Measurements from ENCODE around the gene HHATL. TPM values are rescaled to one million over a fixed set of nuclear protein-coding genes. Genes with fewer than 3 reads are reported as not detected.

HHATL gene
- total RNA-seq, 2 donors from 2014 or later = 1.9 to 5.5 TPM

DNA sequence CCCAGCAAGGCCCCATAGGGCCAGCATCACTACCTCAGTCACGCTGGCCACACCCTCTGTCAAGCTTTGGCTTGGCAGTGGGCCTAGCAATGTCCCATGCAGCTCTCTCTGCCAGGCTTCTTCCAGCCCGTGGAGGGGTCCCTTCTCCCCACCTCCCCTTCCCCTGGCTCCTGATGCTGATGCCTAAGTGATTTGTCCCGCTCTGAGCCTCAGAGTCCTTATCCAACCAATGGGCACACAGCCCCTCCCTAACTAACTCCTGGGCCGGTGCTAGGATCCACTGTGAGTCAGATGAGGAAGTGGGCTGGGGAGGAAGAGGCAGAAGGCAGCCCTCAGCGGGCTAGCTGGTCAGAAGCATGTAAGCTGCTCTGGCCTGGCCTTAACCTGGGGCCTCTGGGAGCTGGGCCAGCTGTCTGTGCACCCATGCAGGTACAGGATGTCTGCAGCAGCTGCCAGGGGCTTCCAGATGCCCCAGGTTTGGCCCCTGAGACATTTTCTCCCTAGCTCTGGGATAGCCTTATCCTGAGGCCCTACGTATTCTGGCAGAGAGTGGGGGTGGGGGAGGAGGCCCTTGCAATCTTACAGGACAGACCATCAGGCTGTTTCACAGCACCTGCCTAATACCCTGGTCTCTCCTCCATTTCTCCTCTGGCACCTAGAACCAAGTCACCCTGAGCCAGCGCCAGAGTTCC, 49.8 kb downstream of the HHATL start:
- Histone ChIP-seq H3K27ac (peak overlapping the region; percentile 85 to 90), H3K27me3 (replicated peaks; ENCODE audit: insufficient read depth) (no peaks in the 10 kb centered on the region), H3K9me3 (no peaks in the 10 kb centered on the region), H3K4me3 (peak overlapping the region in 1 of 2 donors; percentile 64), H3K36me3 (no peaks in the 10 kb centered on the region), H3K4me1 (replicated peaks) (no peaks in the 10 kb centered on the region)
- WGBS = 26% methylated on average over 7 of the region's 7 CpGs
- intact Hi-C loops (cut with DNase I) = loop anchor here (2.0 kb wide), 1 partner anchor 52 kb away; the partner anchor contains the start of gene NKTR
- no peak for DNase-seq (ENCODE audit: low spot score)
- TF ChIP-seq, protein P1, sequence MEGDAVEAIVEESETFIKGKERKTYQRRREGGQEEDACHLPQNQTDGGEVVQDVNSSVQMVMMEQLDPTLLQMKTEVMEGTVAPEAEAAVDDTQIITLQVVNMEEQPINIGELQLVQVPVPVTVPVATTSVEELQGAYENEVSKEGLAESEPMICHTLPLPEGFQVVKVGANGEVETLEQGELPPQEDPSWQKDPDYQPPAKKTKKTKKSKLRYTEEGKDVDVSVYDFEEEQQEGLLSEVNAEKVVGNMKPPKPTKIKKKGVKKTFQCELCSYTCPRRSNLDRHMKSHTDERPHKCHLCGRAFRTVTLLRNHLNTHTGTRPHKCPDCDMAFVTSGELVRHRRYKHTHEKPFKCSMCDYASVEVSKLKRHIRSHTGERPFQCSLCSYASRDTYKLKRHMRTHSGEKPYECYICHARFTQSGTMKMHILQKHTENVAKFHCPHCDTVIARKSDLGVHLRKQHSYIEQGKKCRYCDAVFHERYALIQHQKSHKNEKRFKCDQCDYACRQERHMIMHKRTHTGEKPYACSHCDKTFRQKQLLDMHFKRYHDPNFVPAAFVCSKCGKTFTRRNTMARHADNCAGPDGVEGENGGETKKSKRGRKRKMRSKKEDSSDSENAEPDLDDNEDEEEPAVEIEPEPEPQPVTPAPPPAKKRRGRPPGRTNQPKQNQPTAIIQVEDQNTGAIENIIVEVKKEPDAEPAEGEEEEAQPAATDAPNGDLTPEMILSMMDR (IDR thresholded peaks at IDR 0.05) = no peak
- peak; percentile 17 for TF ChIP-seq POLR2AphosphoS5 (IDR thresholded peaks at IDR 0.05)
- peak; percentile 86 for TF ChIP-seq POLR2A (IDR thresholded peaks at IDR 0.05)

DNA sequence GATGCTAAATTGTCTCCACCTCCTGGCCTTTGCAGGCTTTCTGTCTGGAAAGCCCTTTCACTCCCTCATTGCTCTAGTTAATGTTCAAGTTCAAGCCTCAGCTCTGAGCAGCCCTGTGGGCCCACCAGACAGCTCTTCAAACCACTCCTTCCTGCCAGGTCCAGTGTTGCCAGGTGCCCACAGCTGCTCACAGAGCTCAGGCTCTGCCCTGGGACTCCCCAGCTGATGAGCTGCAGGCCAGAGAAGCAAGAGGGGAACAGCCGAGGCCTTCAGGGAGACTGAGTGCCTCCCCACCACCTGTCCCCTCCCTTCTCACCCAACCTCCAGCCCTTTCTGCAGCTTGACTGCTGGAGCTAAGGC, 50.4 kb downstream of the HHATL start:
- Histone ChIP-seq H3K36me3 (no peaks in the 10 kb centered on the region), H3K4me3 (peak overlapping the region in 1 of 2 donors; percentile 64), H3K9me3 (no peaks in the 10 kb centered on the region), H3K4me1 (replicated peaks) (no peaks in the 10 kb centered on the region), H3K27me3 (replicated peaks; ENCODE audit: insufficient read depth) (no peaks in the 10 kb centered on the region), H3K27ac (peak overlapping the region in 1 of 2 donors; percentile 85)
- no peak for DNase-seq (ENCODE audit: low spot score)
- intact Hi-C loops (cut with DNase I) = loop anchor here (2.0 kb wide), 1 partner anchor 51 kb away; the partner anchor contains the start of gene NKTR
- 67% methylated on average over 1 of the region's 1 CpG for WGBS
- TF ChIP-seq, protein P1 (IDR thresholded peaks at IDR 0.05) = no peak
- TF ChIP-seq POLR2A (IDR thresholded peaks at IDR 0.05) (no peak), POLR2AphosphoS5 (IDR thresholded peaks at IDR 0.05) (no peak)

DNA sequence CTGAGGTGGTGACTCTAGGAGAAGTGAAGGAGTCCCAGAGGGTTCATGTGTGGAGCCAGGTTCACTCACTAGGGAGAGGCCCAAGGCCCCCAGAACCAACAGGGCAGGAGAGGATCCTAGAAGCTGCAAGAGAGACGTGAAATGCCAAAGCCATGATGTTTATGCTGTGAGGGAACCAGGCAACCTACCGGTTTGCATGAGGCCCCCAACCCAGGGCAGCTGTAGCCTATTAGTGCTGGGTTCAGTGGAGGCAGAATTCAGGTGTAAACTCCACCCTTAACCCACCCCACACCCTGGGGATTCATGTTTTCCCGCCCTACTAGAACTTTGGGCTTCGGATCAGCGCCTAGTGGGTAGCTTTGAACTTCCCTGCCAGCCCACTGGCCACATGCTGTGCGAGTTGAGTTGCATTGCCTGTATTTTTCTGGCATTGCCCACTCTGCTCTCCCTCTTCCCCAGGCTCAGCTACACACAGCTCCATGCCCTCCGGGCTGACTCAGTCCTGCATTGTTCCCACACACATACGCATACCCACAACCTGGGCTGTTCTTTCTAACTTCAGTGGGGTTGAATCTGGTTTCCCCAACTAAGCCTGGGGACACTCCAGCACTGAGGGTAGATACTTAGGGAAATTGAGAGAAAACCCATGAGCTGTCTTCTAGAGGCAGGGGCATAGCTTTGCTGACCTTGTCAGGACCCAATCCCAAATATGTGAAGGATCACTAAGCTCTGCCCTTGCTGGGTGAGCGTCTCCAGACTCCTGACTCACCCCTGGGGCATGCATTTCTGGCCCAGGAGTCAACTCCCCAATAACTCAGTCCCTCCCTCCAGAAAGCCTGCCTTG, 51.1 kb downstream of the HHATL start:
- Histone ChIP-seq H3K9me3 (no peaks in the 10 kb centered on the region), H3K4me1 (replicated peaks) (no peaks in the 10 kb centered on the region), H3K27me3 (replicated peaks; ENCODE audit: insufficient read depth) (no peaks in the 10 kb centered on the region), H3K4me3 (no peak overlapping the region), H3K36me3 (no peaks in the 10 kb centered on the region), H3K27ac (peak overlapping the region in 1 of 2 donors; percentile 85)
- TF ChIP-seq POLR2AphosphoS5 (IDR thresholded peaks at IDR 0.05) = no peak
- TF ChIP-seq, protein P1 (IDR thresholded peaks at IDR 0.05) = no peak
- TF ChIP-seq POLR2A (IDR thresholded peaks at IDR 0.05) = no peak
- no peak for DNase-seq (ENCODE audit: low spot score)
- intact Hi-C loops (cut with DNase I) = loop anchor here (2.0 kb wide), 1 partner anchor 51 kb away; the partner anchor contains the start of gene NKTR
- 68% methylated on average over 9 of the region's 9 CpGs for whole genome bisulfite sequencing

DNA sequence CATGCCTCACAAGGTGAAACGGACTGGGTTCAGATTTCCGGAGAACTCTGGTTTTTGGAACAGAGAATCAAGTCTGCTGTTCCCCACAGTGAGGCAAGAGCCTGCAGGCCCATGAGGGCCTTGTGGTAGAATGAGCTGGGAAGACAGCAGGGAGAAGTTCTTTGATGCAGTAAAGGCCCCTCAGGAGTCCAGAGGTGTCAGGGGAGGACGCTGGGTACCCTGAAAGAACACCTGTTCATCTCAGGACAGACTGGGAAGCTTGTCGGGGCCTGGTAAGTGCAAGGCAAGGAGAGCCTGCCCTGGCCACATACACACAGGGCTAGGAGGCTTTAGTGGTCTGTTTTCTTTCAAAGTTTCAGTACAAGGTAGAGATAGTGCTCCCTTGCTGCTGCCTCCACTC, 52.8 kb downstream of the HHATL start:
- 80% methylated on average over 4 of the region's 4 CpGs for WGBS
- Histone ChIP-seq H3K27ac (no peak overlapping the region), H3K9me3 (no peaks in the 10 kb centered on the region), H3K36me3 (no peaks in the 10 kb centered on the region), H3K27me3 (replicated peaks; ENCODE audit: insufficient read depth) (no peaks in the 10 kb centered on the region), H3K4me3 (no peak overlapping the region), H3K4me1 (replicated peaks) (no peaks in the 10 kb centered on the region)
- intact Hi-C loops (cut with DNase I) = no loop called here
- no peak for DNase-seq (ENCODE audit: low spot score)
- TF ChIP-seq POLR2AphosphoS5 (IDR thresholded peaks at IDR 0.05) (no peak), POLR2A (IDR thresholded peaks at IDR 0.05) (no peak)
- TF ChIP-seq, protein P1 (IDR thresholded peaks at IDR 0.05) = no peak
